ENCODE results near the gene ZBTB42. TPM values are rescaled to one million over a fixed set of nuclear protein-coding genes. Genes with fewer than 3 reads are reported as not detected.

The ZBTB42 gene
- total and polyA plus RNA-seq, 2 of the 13 experiments (the other 11 are each of a cell fraction or from before 2014, with no cell fraction given): 2.8 to 4.2 TPM

GRCh38 chr14:104820669-104821228 lies 19.8 kb downstream of the ZBTB42 start (continued):
- TF ChIP-seq, protein P1, sequence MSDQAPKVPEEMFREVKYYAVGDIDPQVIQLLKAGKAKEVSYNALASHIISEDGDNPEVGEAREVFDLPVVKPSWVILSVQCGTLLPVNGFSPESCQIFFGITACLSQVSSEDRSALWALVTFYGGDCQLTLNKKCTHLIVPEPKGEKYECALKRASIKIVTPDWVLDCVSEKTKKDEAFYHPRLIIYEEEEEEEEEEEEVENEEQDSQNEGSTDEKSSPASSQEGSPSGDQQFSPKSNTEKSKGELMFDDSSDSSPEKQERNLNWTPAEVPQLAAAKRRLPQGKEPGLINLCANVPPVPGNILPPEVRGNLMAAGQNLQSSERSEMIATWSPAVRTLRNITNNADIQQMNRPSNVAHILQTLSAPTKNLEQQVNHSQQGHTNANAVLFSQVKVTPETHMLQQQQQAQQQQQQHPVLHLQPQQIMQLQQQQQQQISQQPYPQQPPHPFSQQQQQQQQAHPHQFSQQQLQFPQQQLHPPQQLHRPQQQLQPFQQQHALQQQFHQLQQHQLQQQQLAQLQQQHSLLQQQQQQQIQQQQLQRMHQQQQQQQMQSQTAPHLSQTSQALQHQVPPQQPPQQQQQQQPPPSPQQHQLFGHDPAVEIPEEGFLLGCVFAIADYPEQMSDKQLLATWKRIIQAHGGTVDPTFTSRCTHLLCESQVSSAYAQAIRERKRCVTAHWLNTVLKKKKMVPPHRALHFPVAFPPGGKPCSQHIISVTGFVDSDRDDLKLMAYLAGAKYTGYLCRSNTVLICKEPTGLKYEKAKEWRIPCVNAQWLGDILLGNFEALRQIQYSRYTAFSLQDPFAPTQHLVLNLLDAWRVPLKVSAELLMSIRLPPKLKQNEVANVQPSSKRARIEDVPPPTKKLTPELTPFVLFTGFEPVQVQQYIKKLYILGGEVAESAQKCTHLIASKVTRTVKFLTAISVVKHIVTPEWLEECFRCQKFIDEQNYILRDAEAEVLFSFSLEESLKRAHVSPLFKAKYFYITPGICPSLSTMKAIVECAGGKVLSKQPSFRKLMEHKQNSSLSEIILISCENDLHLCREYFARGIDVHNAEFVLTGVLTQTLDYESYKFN (CRISPR knock-in tag; conservative IDR thresholded peaks at IDR 0.05): 0 out of 2 replicates have a peak, but pooled peaks have one; percentile 33
- TF ChIP-seq MYPOP (CRISPR knock-in tag; IDR thresholded peaks at IDR 0.05): 0 out of 2 replicates have a peak, but pooled peaks have one; percentile 52
- TF ChIP-seq CCDC6 (CRISPR knock-in tag; IDR thresholded peaks at IDR 0.05): peak; percentile 36; the same call in 1 of the 2 replicates
- TF ChIP-seq ZNF543 (CRISPR knock-in tag; IDR thresholded peaks at IDR 0.05): peak; percentile 79
- TF ChIP-seq SMARCE1 (IDR thresholded peaks at IDR 0.05; ENCODE audit: borderline replicate concordance): no peak
- TF ChIP-seq ZNF616 (CRISPR knock-in tag; IDR thresholded peaks at IDR 0.05; ENCODE audit: low read depth): peak; percentile 77; the same call in 1 of the 2 replicates
- TF ChIP-seq, protein P2, sequence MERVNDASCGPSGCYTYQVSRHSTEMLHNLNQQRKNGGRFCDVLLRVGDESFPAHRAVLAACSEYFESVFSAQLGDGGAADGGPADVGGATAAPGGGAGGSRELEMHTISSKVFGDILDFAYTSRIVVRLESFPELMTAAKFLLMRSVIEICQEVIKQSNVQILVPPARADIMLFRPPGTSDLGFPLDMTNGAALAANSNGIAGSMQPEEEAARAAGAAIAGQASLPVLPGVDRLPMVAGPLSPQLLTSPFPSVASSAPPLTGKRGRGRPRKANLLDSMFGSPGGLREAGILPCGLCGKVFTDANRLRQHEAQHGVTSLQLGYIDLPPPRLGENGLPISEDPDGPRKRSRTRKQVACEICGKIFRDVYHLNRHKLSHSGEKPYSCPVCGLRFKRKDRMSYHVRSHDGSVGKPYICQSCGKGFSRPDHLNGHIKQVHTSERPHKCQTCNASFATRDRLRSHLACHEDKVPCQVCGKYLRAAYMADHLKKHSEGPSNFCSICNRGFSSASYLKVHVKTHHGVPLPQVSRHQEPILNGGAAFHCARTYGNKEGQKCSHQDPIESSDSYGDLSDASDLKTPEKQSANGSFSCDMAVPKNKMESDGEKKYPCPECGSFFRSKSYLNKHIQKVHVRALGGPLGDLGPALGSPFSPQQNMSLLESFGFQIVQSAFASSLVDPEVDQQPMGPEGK (CRISPR knock-in tag; IDR thresholded peaks at IDR 0.05): peak; percentile 84
- TF ChIP-seq ZNF10 (CRISPR knock-in tag; IDR thresholded peaks at IDR 0.05; ENCODE audit: borderline replicate concordance, low read depth): no peak
- TF ChIP-seq, protein P3, sequence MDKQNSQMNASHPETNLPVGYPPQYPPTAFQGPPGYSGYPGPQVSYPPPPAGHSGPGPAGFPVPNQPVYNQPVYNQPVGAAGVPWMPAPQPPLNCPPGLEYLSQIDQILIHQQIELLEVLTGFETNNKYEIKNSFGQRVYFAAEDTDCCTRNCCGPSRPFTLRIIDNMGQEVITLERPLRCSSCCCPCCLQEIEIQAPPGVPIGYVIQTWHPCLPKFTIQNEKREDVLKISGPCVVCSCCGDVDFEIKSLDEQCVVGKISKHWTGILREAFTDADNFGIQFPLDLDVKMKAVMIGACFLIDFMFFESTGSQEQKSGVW (CRISPR knock-in tag; IDR thresholded peaks at IDR 0.05; ENCODE audit: borderline replicate concordance): no peak
- TF ChIP-seq RFX1 (IDR thresholded peaks at IDR 0.05): no peak
- no peak for TF ChIP-seq ZNF598 (CRISPR knock-in tag; IDR thresholded peaks at IDR 0.05; ENCODE audit: borderline replicate concordance)
- 0 out of 2 replicates have a peak, but pooled peaks have one; percentile 43 for TF ChIP-seq RBFOX2 (IDR thresholded peaks at IDR 0.05; ENCODE audit: low read depth, low read length)
- TF ChIP-seq ARID5B (CRISPR knock-in tag; IDR thresholded peaks at IDR 0.05): peak; percentile 53
- TF ChIP-seq ZNF263 (CRISPR knock-in tag; IDR thresholded peaks at IDR 0.05): peak; percentile 82
- peak; percentile 37 for TF ChIP-seq SKI (IDR thresholded peaks at IDR 0.05; ENCODE audit: partially characterized antibody)
- no peak for TF ChIP-seq PLRG1 (conservative IDR thresholded peaks at IDR 0.05)
- peak; percentile 70 for TF ChIP-seq GABPB1 (CRISPR knock-in tag; IDR thresholded peaks at IDR 0.05)
- TF ChIP-seq ZNF232 (CRISPR knock-in tag; IDR thresholded peaks at IDR 0.05; ENCODE audit: borderline replicate concordance): no peak
- no peak for TF ChIP-seq ZKSCAN8 (CRISPR knock-in tag; IDR thresholded peaks at IDR 0.05; ENCODE audit: borderline replicate concordance)

All from HepG2 (cell line).